ENCODE results near the gene DCBLD1.

DNA sequence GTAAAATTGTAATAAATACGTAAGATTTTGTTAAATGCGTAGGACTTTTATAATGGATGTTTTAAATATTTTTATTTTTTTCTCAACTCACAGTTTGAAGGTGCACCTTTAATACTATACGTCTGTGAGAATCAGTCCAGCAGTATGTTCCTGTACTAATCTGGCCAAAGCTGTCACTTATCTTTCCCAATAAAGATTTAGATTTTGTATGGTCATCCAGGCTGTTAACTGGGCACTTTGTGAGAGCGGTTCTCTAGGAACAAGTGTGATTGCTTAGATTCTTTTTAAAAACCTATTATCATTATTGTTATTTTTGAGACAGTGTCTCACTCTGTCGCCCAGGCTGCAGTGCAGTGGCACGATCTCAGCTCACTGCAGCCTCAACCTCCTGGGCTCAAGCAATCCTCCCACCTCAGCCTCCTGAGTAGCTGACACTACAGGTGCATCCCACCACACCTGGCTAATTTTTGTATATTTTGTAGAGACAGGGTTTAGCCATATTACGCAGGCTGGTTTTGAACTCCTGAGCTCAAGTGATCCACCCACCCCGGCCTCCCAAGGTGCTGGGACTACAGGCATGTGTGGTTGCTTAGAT is 1.7 kb downstream of the DCBLD1 start:
- TF ChIP-seq CTCF (tag by site-specific recombination; IDR thresholded peaks at IDR 0.05) (no peak), ZNF146 (tag by site-specific recombination; IDR thresholded peaks at IDR 0.05) (no peak), HOXC10 (CRISPR knock-in tag; IDR thresholded peaks at IDR 0.05) (no peak), ZNF391 (tag by site-specific recombination; IDR thresholded peaks at IDR 0.05; ENCODE audit: borderline replicate concordance, low read depth) (no peak), ELK4 (IDR thresholded peaks at IDR 0.05; ENCODE audit: borderline replicate concordance, low read depth, low read length) (no peak), SETDB1 (IDR thresholded peaks at IDR 0.05; ENCODE audit: insufficient read length, low read length) (no peak), ZEB2 (tag by site-specific recombination; IDR thresholded peaks at IDR 0.05) (no peak), TRIM28 (IDR thresholded peaks at IDR 0.05; ENCODE audit: borderline replicate concordance, low read length) (no peak), ZNF23 (tag by site-specific recombination; IDR thresholded peaks at IDR 0.05; ENCODE audit: borderline replicate concordance) (no peak), ZNF776 (tag by site-specific recombination; IDR thresholded peaks at IDR 0.05; ENCODE audit: borderline replicate concordance) (no peak), EGR2 (tag by site-specific recombination; IDR thresholded peaks at IDR 0.05; ENCODE audit: low read depth) (no peak), ZNF155 (tag by site-specific recombination; IDR thresholded peaks at IDR 0.05) (no peak), YY1 (tag by site-specific recombination; IDR thresholded peaks at IDR 0.05) (no peak)
- TF ChIP-seq, protein P1, sequence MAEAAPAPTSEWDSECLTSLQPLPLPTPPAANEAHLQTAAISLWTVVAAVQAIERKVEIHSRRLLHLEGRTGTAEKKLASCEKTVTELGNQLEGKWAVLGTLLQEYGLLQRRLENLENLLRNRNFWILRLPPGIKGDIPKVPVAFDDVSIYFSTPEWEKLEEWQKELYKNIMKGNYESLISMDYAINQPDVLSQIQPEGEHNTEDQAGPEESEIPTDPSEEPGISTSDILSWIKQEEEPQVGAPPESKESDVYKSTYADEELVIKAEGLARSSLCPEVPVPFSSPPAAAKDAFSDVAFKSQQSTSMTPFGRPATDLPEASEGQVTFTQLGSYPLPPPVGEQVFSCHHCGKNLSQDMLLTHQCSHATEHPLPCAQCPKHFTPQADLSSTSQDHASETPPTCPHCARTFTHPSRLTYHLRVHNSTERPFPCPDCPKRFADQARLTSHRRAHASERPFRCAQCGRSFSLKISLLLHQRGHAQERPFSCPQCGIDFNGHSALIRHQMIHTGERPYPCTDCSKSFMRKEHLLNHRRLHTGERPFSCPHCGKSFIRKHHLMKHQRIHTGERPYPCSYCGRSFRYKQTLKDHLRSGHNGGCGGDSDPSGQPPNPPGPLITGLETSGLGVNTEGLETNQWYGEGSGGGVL (tag by site-specific recombination; IDR thresholded peaks at IDR 0.05), result no peak
